ENCODE results near the gene MAN1C1.

GRCh38 chr1:25733271-25733670 lies 116.7 kb downstream of the MAN1C1 start:
- no peak for TF ChIP-seq EZH2 (IDR thresholded peaks at IDR 0.05; ENCODE audit: borderline replicate concordance, low read depth, low read length, severe bottlenecking)
- TF ChIP-seq CTCF (IDR thresholded peaks at IDR 0.05; ENCODE audit: extremely low read depth in 1 of 2, insufficient read depth in 1 of 2, low read depth in 1 of 2, low read length in 2 of 2): no peak
- TF ChIP-seq POLR2A (IDR thresholded peaks at IDR 0.05; ENCODE audit: low read depth, low read length): no peak
- TF ChIP-seq MYC (IDR thresholded peaks at IDR 0.05; ENCODE audit: low read depth, low read length): no peak

Data from endothelial cell of umbilical vein (primary cell).